ENCODE results near the gene CAPZA2. TPM values are rescaled to one million over a fixed set of nuclear protein-coding genes. Genes with fewer than 3 reads are reported as not detected.

The CAPZA2 gene
- total RNA-seq, 2 experiments from 2014 or later = 122 to 133 TPM

DNA sequence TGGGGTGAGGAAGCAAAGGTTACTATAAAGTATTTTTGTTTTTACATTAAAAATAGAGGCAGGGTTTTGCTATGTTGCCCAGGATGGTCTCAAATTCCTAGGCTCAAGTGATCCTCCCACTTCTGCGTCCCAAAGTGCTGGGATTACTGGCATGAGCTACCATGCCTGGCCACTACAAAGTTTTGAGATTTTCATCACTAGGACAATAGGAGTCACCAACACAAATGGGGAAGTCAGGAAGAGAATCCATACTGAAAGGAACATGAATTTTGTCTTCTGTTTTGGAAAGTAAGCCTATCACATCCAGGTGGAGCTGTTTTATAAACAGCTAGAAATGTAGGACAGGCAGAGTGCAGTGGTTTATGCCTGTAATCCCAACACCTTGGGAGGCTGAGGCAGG is 20.0 kb upstream of the CAPZA2 start:
- no peaks in the 10 kb centered on the region for H3K9me3 Mint-ChIP-seq
- ATAC-seq (no peak), DNase-seq (no peak)
- TF ChIP-seq, protein P1, sequence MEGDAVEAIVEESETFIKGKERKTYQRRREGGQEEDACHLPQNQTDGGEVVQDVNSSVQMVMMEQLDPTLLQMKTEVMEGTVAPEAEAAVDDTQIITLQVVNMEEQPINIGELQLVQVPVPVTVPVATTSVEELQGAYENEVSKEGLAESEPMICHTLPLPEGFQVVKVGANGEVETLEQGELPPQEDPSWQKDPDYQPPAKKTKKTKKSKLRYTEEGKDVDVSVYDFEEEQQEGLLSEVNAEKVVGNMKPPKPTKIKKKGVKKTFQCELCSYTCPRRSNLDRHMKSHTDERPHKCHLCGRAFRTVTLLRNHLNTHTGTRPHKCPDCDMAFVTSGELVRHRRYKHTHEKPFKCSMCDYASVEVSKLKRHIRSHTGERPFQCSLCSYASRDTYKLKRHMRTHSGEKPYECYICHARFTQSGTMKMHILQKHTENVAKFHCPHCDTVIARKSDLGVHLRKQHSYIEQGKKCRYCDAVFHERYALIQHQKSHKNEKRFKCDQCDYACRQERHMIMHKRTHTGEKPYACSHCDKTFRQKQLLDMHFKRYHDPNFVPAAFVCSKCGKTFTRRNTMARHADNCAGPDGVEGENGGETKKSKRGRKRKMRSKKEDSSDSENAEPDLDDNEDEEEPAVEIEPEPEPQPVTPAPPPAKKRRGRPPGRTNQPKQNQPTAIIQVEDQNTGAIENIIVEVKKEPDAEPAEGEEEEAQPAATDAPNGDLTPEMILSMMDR (IDR thresholded peaks at IDR 0.05) = no peak
- no peak overlapping the region for H3K4me3 Mint-ChIP-seq
- intact Hi-C loops (cut with micrococcal nuclease) = no loop called here
- no peak overlapping the region for H3K27ac Mint-ChIP-seq
- H3K4me1 Mint-ChIP-seq (ENCODE audit: low read depth) = no peaks in the 10 kb centered on the region
- H3K27me3 Mint-ChIP-seq = peaks cover 17% of the 10 kb centered on the region
- H3K36me3 Mint-ChIP-seq (ENCODE audit: low read depth) = no peaks in the 10 kb centered on the region
- ChIA-PET POLR2A (no interaction called here), CTCF (no interaction called here)

DNA sequence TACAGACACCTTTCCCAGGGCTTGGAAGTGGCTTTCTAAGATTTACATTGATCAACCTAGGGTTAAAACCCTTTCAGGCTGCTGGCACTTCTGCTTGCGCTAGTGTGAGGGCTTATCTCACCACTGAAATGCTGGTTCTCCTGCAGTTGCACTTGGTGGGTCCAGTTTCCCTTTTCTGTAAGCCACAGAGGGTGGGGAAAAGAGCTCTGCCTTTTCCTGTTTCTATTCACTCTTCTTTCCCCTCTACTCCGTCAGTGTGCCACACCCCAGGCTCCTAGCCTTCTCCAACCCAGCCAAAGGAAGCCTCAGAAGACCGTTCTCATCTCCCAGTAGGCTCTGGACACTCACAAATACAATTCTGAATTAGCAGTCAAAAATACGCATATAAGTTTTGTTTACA is 19.0 kb upstream of the CAPZA2 start:
- Mint-ChIP-seq H3K4me3 (no peak overlapping the region), H3K27ac (no peak overlapping the region), H3K4me1 (ENCODE audit: low read depth) (no peaks in the 10 kb centered on the region), H3K9me3 (no peaks in the 10 kb centered on the region), H3K36me3 (ENCODE audit: low read depth) (no peaks in the 10 kb centered on the region), H3K27me3 (peaks cover 17% of the 10 kb centered on the region)
- ATAC-seq = no peak
- CTCF ChIA-PET = no interaction called here
- TF ChIP-seq, protein P1 (IDR thresholded peaks at IDR 0.05) = no peak
- no peak for DNase-seq
- intact Hi-C loops (cut with micrococcal nuclease) = no loop called here
- POLR2A ChIA-PET = no interaction called here

DNA sequence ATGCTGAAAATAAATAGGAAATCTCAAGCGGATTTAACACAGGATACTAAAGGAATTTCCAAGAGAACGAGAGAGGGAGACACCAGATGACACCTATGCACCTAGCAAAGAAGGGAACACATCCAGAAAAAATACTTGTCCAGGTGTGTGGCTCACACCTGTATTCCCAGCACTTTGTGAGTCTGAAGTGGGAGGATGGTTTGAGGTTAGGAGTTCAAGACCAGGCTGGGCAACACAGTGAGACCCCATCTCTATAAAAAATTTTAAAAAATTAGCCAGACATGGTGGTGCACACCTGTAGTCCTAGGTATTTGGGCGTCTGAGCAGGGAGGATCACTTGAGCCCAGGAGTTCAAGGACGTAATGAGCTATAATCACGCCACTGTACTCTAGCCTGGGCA is 11.2 kb upstream of the CAPZA2 start:
- intact Hi-C loops (cut with micrococcal nuclease) = no loop called here
- Mint-ChIP-seq H3K27ac (no peak overlapping the region), H3K9me3 (no peaks in the 10 kb centered on the region), H3K4me3 (no peak overlapping the region), H3K27me3 (peaks cover 13% of the 10 kb centered on the region), H3K36me3 (ENCODE audit: low read depth) (no peaks in the 10 kb centered on the region), H3K4me1 (ENCODE audit: low read depth) (no peaks in the 10 kb centered on the region)
- no peak for DNase-seq
- CTCF ChIA-PET = interaction anchor here (1.4 kb wide), 1 partner anchor 41 kb away, joined by 5 read pairs; no protein-coding TSS in a partner anchor
- no peak for ATAC-seq
- POLR2A ChIA-PET = no interaction called here
- TF ChIP-seq, protein P1 (IDR thresholded peaks at IDR 0.05) = no peak

DNA sequence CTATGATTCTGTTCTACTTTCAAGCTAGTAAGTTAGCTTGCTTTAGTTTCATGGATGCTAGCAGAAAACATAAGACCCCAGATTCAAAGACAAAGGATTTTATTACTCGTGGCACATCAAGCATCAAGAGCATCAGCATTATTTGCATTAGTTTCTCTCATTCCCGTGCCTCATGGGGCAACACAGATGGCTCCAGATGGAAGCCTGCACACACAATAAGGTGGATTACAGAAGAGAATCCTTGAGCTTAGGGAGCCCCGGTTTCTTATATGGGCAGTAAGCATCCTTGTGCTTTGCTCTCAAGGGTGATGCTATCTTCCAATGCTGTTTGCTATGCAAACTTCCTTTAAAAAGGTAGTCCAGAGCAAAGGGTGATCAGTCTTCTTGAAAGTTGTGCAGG is 10.7 kb upstream of the CAPZA2 start:
- ATAC-seq = no peak
- Mint-ChIP-seq H3K4me3 (no peak overlapping the region), H3K4me1 (ENCODE audit: low read depth) (no peaks in the 10 kb centered on the region), H3K27me3 (peaks cover 11% of the 10 kb centered on the region), H3K9me3 (no peaks in the 10 kb centered on the region), H3K36me3 (ENCODE audit: low read depth) (no peaks in the 10 kb centered on the region), H3K27ac (no peak overlapping the region)
- POLR2A ChIA-PET = no interaction called here
- intact Hi-C loops (cut with micrococcal nuclease) = no loop called here
- TF ChIP-seq, protein P1 (IDR thresholded peaks at IDR 0.05) = no peak
- DNase-seq = no peak
- CTCF ChIA-PET = interaction anchor here (1.4 kb wide), 1 partner anchor 41 kb away, joined by 5 read pairs; no protein-coding TSS in a partner anchor

DNA sequence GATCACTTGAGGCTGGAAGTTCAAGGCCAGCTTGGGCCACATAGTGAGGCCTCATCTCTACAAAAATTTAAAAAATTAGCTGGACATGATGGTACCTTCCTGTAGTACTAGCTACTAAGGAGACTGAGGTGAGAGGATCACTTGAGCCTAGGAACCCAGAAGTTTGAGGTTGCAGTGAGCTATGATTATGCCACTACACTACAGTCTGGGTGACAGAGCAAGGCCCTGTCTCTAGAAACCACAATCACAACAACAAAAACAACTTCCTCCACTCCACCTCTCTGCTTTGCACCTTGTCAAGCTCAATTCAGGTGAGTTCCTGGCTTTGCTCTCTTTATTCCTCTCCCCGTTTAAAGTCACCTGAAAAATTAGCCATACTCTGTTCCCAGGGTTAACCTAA is 8.3 kb upstream of the CAPZA2 start:
- ATAC-seq (no peak), DNase-seq (no peak)
- Mint-ChIP-seq H3K27ac (no peak overlapping the region), H3K4me3 (no peak overlapping the region), H3K36me3 (ENCODE audit: low read depth) (no peaks in the 10 kb centered on the region), H3K4me1 (ENCODE audit: low read depth) (no peaks in the 10 kb centered on the region), H3K27me3 (peaks cover 19% of the 10 kb centered on the region), H3K9me3 (no peaks in the 10 kb centered on the region)
- TF ChIP-seq, protein P1 (IDR thresholded peaks at IDR 0.05) = no peak
- ChIA-PET POLR2A (no interaction called here), CTCF (no interaction called here)
- intact Hi-C loops (cut with micrococcal nuclease) = no loop called here

Measured in activated CD8-positive, alpha-beta T cell treated with anti-CD3 and anti-CD28 coated beads for 36 hours (primary cell).